Measurements from ENCODE around the gene RAD21L1.

RAD21L1 gene

GRCh38 chr20:1191299-1191698, 34.5 kb upstream of the RAD21L1 start:
- Histone ChIP-seq H3K9ac (no peak overlapping the region), H3K4me3 (IDR thresholded peaks at IDR 0.05; ENCODE audit: insufficient read depth, low read depth, low read length) (no peak overlapping the region), H3K27me3 (ENCODE audit: insufficient read depth, low read depth) (0 out of 2 replicates have a peak, but pooled peaks cover 2% of the 10 kb centered on the region), H3K4me2 (no peak overlapping the region), H2AFZ (ENCODE audit: low read depth) (no peak overlapping the region), H3K36me3 (ENCODE audit: insufficient read depth) (no peaks in the 10 kb centered on the region), H3K79me2 (ENCODE audit: insufficient read depth, low read depth) (no peaks in the 10 kb centered on the region), H3K4me1 (ENCODE audit: low read depth, poor library complexity, severe bottlenecking) (no peaks in the 10 kb centered on the region), H3K27ac (no peak overlapping the region), H4K20me1 (ENCODE audit: insufficient read depth) (no peaks in the 10 kb centered on the region)
- TF ChIP-seq, protein P1, sequence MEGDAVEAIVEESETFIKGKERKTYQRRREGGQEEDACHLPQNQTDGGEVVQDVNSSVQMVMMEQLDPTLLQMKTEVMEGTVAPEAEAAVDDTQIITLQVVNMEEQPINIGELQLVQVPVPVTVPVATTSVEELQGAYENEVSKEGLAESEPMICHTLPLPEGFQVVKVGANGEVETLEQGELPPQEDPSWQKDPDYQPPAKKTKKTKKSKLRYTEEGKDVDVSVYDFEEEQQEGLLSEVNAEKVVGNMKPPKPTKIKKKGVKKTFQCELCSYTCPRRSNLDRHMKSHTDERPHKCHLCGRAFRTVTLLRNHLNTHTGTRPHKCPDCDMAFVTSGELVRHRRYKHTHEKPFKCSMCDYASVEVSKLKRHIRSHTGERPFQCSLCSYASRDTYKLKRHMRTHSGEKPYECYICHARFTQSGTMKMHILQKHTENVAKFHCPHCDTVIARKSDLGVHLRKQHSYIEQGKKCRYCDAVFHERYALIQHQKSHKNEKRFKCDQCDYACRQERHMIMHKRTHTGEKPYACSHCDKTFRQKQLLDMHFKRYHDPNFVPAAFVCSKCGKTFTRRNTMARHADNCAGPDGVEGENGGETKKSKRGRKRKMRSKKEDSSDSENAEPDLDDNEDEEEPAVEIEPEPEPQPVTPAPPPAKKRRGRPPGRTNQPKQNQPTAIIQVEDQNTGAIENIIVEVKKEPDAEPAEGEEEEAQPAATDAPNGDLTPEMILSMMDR (conservative IDR thresholded peaks at IDR 0.05; ENCODE audit: low read depth, low read length) = no peak

DNA sequence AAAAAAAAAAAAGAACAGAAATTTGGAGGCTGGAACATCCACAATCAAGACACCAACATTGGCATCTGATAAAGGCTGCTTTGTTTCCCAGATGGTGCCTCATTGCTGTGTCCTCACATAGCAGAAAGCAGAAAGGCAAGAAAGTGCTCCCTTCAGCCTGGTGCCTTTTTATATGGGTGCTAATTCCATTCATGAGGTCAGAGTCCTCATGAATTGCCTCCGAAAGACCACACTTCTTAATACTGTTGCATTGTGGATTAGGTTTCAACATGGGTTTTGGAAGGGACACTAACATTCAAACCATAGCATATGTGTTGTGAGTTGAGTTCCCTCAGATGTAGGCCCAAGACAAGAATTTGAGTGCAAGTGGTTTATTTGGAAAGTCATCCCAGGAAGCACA, 30.6 kb upstream of the RAD21L1 start:
- no peaks in the 10 kb centered on the region for H4K20me1 ChIP-seq (ENCODE audit: insufficient read depth)
- H3K4me2 ChIP-seq = no peak overlapping the region
- H3K4me3 ChIP-seq (IDR thresholded peaks at IDR 0.05; ENCODE audit: insufficient read depth, low read depth, low read length) = no peak overlapping the region
- no peaks in the 10 kb centered on the region for H3K79me2 ChIP-seq (ENCODE audit: insufficient read depth, low read depth)
- H2AFZ ChIP-seq (ENCODE audit: low read depth) = no peak overlapping the region
- no peak overlapping the region for H3K27ac ChIP-seq
- no peaks in the 10 kb centered on the region for H3K36me3 ChIP-seq (ENCODE audit: insufficient read depth)
- no peak overlapping the region for H3K9ac ChIP-seq
- TF ChIP-seq, protein P1 (conservative IDR thresholded peaks at IDR 0.05; ENCODE audit: low read depth, low read length) = no peak
- H3K27me3 ChIP-seq (ENCODE audit: insufficient read depth, low read depth) = no peaks in the 10 kb centered on the region
- no peaks in the 10 kb centered on the region for H3K4me1 ChIP-seq (ENCODE audit: low read depth, poor library complexity, severe bottlenecking)

- Histone ChIP-seq H3K4me1 (ENCODE audit: low read depth, poor library complexity, severe bottlenecking) (no peaks in the 10 kb centered on the region), H2AFZ (ENCODE audit: low read depth) (no peak overlapping the region), H3K79me2 (ENCODE audit: insufficient read depth, low read depth) (no peaks in the 10 kb centered on the region), H3K27ac (no peak overlapping the region), H3K4me2 (no peak overlapping the region), H3K27me3 (ENCODE audit: insufficient read depth, low read depth) (no peaks in the 10 kb centered on the region), H4K20me1 (ENCODE audit: insufficient read depth) (no peaks in the 10 kb centered on the region), H3K36me3 (ENCODE audit: insufficient read depth) (no peaks in the 10 kb centered on the region), H3K4me3 (IDR thresholded peaks at IDR 0.05; ENCODE audit: insufficient read depth, low read depth, low read length) (no peak overlapping the region), H3K9ac (no peak overlapping the region)
- TF ChIP-seq, protein P1 (conservative IDR thresholded peaks at IDR 0.05; ENCODE audit: low read depth, low read length) = no peak
These were observed 29.2 kb upstream of the RAD21L1 start for GRCh38 chr20:1196634-1197033.

- H3K4me3 ChIP-seq (IDR thresholded peaks at IDR 0.05; ENCODE audit: insufficient read depth, low read depth, low read length) = no peak overlapping the region
- H2AFZ ChIP-seq (ENCODE audit: low read depth) = no peak overlapping the region
- H3K36me3 ChIP-seq (ENCODE audit: insufficient read depth) = no peaks in the 10 kb centered on the region
- H3K4me2 ChIP-seq = no peak overlapping the region
- H4K20me1 ChIP-seq (ENCODE audit: insufficient read depth) = no peaks in the 10 kb centered on the region
- H3K4me1 ChIP-seq (ENCODE audit: low read depth, poor library complexity, severe bottlenecking) = no peaks in the 10 kb centered on the region
- no peak overlapping the region for H3K9ac ChIP-seq
- H3K27ac ChIP-seq = no peak overlapping the region
- no peaks in the 10 kb centered on the region for H3K27me3 ChIP-seq (ENCODE audit: insufficient read depth, low read depth)
- no peaks in the 10 kb centered on the region for H3K79me2 ChIP-seq (ENCODE audit: insufficient read depth, low read depth)
- TF ChIP-seq, protein P1 (conservative IDR thresholded peaks at IDR 0.05; ENCODE audit: low read depth, low read length) = no peak
These were observed 28.0 kb upstream of the RAD21L1 start for GRCh38 chr20:1197801-1198200.
